Erythroblast (primary cell): ENCODE data around the gene NCOA7.
"Not testable (repeated sequence)": the region's sequence is repeated elsewhere in the genome, so short reads cannot be mapped to it uniquely, and the experiment has no call there.

Experiments used
- DNase-seq, 2 experiments: peaks; one replicate each; lab custom pipeline; 2025; lab: John Stamatoyannopoulos, UW
- GATA1 ChIP-seq: IDR thresholded peaks from 2 replicates; pipeline ENCODE4 v1.6.1; 2011; ENCODE audit warnings: low read depth, mild to moderate bottlenecking, control low read depth, low read length, moderate library complexity
- POLR2A ChIP-seq: IDR thresholded peaks from 2 replicates; pipeline ENCODE4 v1.6.1; 2011; ENCODE audit warnings: mild to moderate bottlenecking, low read length

NCOA7 gene

GRCh38 chr6:125955973-125956372, 165.2 kb downstream of the NCOA7 start:
- no peak for DNase-seq
- TF ChIP-seq GATA1 (no peak), POLR2A (no peak)

GRCh38 chr6:125956506-125957390, 166.0 kb downstream of the NCOA7 start, which contains the start of gene HINT3:
HINT3 (plus strand) TSS chr6:125956770; CDS start chr6:125956978, 208 bp downstream.
- DNase-seq, result peak; percentile 99
- TF ChIP-seq POLR2A, result peak; percentile 85
- TF ChIP-seq GATA1, result no peak

GRCh38 chr6:125957391-125957693, 166.6 kb downstream of the NCOA7 start:
- TF ChIP-seq POLR2A, result no peak
- no peak for DNase-seq

- peak; percentile 44 to 50 for DNase-seq
- TF ChIP-seq GATA1, result no peak
- no peak for TF ChIP-seq POLR2A
Measured at GRCh38 chr6:125957845-125958244, 167.1 kb downstream of the NCOA7 start.

GRCh38 chr6:125959041-125959440, 168.3 kb downstream of the NCOA7 start:
- TF ChIP-seq POLR2A (no peak), GATA1 (no peak)
- no peak for DNase-seq

GRCh38 chr6:125961117-125961516, 170.4 kb downstream of the NCOA7 start:
- TF ChIP-seq GATA1 (no peak), POLR2A (no peak)
- no peak for DNase-seq

- TF ChIP-seq POLR2A (no peak), GATA1 (no peak)
- DNase-seq, result peak in 1 of 2 experiments; percentile 36
Measured at GRCh38 chr6:125962900-125963497, 172.2 kb downstream of the NCOA7 start.

- no peak for TF ChIP-seq GATA1
- TF ChIP-seq POLR2A, result no peak
Measured at GRCh38 chr6:125963817-125964216, 173.1 kb downstream of the NCOA7 start.

GRCh38 chr6:125966569-125966968, 175.8 kb downstream of the NCOA7 start:
- TF ChIP-seq GATA1 (no peak), POLR2A (no peak)
- DNase-seq, result no peak

More at GRCh38 chr6:125963817-125964216, 173.1 kb downstream of the NCOA7 start:
- DNase-seq, result peak; percentile 24 to 26

- no peak for DNase-seq
- TF ChIP-seq POLR2A (no peak), GATA1 (no peak)
Measured at GRCh38 chr6:125968493-125968892, 177.7 kb downstream of the NCOA7 start.

- no peak for DNase-seq
- TF ChIP-seq GATA1, result no peak
- no peak for TF ChIP-seq POLR2A
Measured at GRCh38 chr6:125970760-125971159, 180.0 kb downstream of the NCOA7 start.

GRCh38 chr6:125972478-125972877, 181.7 kb downstream of the NCOA7 start:
- DNase-seq, result not testable (repeated sequence)

GRCh38 chr6:125974214-125974866, 183.6 kb downstream of the NCOA7 start:
- TF ChIP-seq GATA1, result no peak
- DNase-seq, result peak; percentile 74 to 85

- TF ChIP-seq GATA1 (no peak), POLR2A (no peak)
- DNase-seq, result no peak
Measured at GRCh38 chr6:125979101-125979500, 188.3 kb downstream of the NCOA7 start.
